ENCODE results near the gene NREP. TPM values are rescaled to one million over a fixed set of nuclear protein-coding genes. Genes with fewer than 3 reads are reported as not detected.
A peak's percentile ranks its signal among the peaks of the same experiment; 100 is the strongest.

NREP gene
- polyA plus RNA-seq, 3 donors: 16.6 to 23.6 (median 17.1) TPM

DNA sequence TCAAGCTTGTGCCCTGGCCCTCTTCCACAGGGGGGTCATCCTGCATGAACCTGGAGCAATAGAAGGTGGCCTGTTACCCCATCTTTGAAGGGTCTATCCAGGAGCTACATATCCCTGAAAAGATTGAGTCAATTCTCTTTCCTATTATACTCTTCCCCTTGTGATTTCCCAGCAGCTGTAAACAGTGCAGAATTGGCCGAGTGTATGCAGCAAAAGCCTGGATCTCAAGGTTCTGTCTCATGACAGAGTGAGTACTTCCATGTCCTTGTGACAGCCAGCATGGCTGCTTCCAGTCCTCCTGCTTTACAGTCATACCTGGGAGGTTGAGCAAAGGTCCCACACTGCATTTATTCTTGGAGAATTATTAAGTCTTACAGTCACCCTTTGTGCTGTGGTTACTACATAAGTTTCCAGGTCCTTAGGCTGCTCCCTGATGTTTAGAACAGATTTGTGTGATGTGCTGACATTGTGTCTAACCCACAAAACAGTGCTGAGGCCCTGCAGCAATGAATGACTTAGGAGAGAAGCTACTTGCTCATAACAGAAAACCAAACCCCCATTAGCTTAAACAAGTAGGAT, 67.5 kb downstream of the NREP start:
- Histone ChIP-seq H3K9me3 (replicated peaks in 1 of 2; ENCODE audit: control insufficient read depth in 1 of 2, insufficient read depth in 1 of 2, low read length in 2 of 2) (no peaks in the 10 kb centered on the region), H3K27ac (ENCODE audit: low read depth in 1 of 2, low read length in 2 of 2) (no peak overlapping the region), H3K4me1 (ENCODE audit: control insufficient read depth in 1 of 2, insufficient read depth in 2 of 2, low read length in 2 of 2) (no peaks in the 10 kb centered on the region), H3K4me3 (replicated peaks in 1 of 3; ENCODE audit: low read depth in 2 of 3, low read length in 3 of 3) (no peak overlapping the region), H3K27me3 (ENCODE audit: control insufficient read depth in 2 of 2, insufficient read depth in 2 of 2, low read length in 2 of 2) (no peaks in the 10 kb centered on the region), H4K20me1 (ENCODE audit: insufficient read depth, low read length) (no peaks in the 10 kb centered on the region), H3K9ac (ENCODE audit: insufficient read depth, low read length, poor library complexity, severe bottlenecking) (no peak overlapping the region), H3K4me2 (replicated peaks; ENCODE audit: extremely low read depth, low read length, poor library complexity, severe bottlenecking) (no peak overlapping the region), H3K79me2 (ENCODE audit: insufficient read depth, low read length) (no peaks in the 10 kb centered on the region), H2AFZ (ENCODE audit: insufficient read depth, low read depth, low read length, poor library complexity, severe bottlenecking) (no peak overlapping the region), H3K36me3 (replicated peaks in 1 of 2; ENCODE audit: control insufficient read depth in 1 of 2, insufficient read depth in 2 of 2, low read length in 2 of 2) (no peaks in the 10 kb centered on the region)
- H3K9me3 Mint-ChIP-seq: peaks cover 0 to 4% (median 0%) of the 10 kb centered on the region in 7 donors
- no peak for DNase-seq
- TF ChIP-seq, protein P1, sequence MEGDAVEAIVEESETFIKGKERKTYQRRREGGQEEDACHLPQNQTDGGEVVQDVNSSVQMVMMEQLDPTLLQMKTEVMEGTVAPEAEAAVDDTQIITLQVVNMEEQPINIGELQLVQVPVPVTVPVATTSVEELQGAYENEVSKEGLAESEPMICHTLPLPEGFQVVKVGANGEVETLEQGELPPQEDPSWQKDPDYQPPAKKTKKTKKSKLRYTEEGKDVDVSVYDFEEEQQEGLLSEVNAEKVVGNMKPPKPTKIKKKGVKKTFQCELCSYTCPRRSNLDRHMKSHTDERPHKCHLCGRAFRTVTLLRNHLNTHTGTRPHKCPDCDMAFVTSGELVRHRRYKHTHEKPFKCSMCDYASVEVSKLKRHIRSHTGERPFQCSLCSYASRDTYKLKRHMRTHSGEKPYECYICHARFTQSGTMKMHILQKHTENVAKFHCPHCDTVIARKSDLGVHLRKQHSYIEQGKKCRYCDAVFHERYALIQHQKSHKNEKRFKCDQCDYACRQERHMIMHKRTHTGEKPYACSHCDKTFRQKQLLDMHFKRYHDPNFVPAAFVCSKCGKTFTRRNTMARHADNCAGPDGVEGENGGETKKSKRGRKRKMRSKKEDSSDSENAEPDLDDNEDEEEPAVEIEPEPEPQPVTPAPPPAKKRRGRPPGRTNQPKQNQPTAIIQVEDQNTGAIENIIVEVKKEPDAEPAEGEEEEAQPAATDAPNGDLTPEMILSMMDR (IDR thresholded peaks at IDR 0.05): no peak
- H3K36me3 Mint-ChIP-seq: no peaks in the 10 kb centered on the region
- H3K4me3 Mint-ChIP-seq: no peak overlapping the region
- H3K27me3 Mint-ChIP-seq (ENCODE audit: low read depth in 3 of 3): no peaks in the 10 kb centered on the region
- H3K27ac Mint-ChIP-seq: peak overlapping the region in 1 of 7 donors; percentile 13
- peaks cover 3% of the 10 kb centered on the region for H3K4me1 Mint-ChIP-seq
- intact Hi-C loops (cut with micrococcal nuclease): no loop called here
- WGBS (ENCODE audit: insufficient coverage): 88% methylated on average over 1 of the region's 1 CpG

DNA sequence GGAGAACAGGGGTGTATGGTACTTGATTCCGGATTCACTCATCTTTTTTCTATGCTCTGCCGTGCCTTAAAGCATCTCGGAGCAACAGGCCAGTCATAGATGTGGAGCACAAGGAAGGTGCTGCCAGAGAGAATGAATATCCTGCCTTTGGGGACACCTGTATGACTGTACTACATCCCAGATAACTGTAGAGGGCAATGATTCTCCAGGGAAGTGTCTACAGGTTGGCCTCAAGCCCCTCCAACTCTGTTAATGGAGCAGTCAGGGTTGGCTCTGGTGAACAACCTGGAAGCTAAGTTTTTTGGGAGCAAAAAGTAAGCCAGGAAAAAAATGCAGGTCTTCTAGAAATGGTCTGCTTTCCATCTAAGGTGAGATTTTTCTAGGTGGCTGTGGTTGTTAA, 71.0 kb downstream of the NREP start:
- intact Hi-C loops (cut with micrococcal nuclease): no loop called here
- H3K4me1 Mint-ChIP-seq: peaks cover 1% of the 10 kb centered on the region

More for the DNA sequence above, 71.0 kb downstream of the NREP start:
- DNase-seq: no peak
- Histone ChIP-seq H3K27me3 (ENCODE audit: control insufficient read depth in 2 of 2, insufficient read depth in 2 of 2, low read length in 2 of 2) (no peaks in the 10 kb centered on the region), H3K4me1 (ENCODE audit: control insufficient read depth in 1 of 2, insufficient read depth in 2 of 2, low read length in 2 of 2) (no peaks in the 10 kb centered on the region), H3K36me3 (replicated peaks in 1 of 2; ENCODE audit: control insufficient read depth in 1 of 2, insufficient read depth in 2 of 2, low read length in 2 of 2) (no peaks in the 10 kb centered on the region), H3K4me2 (replicated peaks; ENCODE audit: extremely low read depth, low read length, poor library complexity, severe bottlenecking) (no peak overlapping the region), H3K9ac (ENCODE audit: insufficient read depth, low read length, poor library complexity, severe bottlenecking) (no peak overlapping the region), H2AFZ (ENCODE audit: insufficient read depth, low read depth, low read length, poor library complexity, severe bottlenecking) (no peak overlapping the region), H4K20me1 (ENCODE audit: insufficient read depth, low read length) (no peaks in the 10 kb centered on the region), H3K79me2 (ENCODE audit: insufficient read depth, low read length) (no peaks in the 10 kb centered on the region), H3K27ac (ENCODE audit: low read depth in 1 of 2, low read length in 2 of 2) (no peak overlapping the region), H3K4me3 (replicated peaks in 1 of 3; ENCODE audit: low read depth in 2 of 3, low read length in 3 of 3) (no peak overlapping the region), H3K9me3 (replicated peaks in 1 of 2; ENCODE audit: control insufficient read depth in 1 of 2, insufficient read depth in 1 of 2, low read length in 2 of 2) (no peaks in the 10 kb centered on the region)
- no peaks in the 10 kb centered on the region for H3K9me3 Mint-ChIP-seq
- H3K36me3 Mint-ChIP-seq: no peaks in the 10 kb centered on the region
- H3K27me3 Mint-ChIP-seq (ENCODE audit: low read depth in 3 of 3): peaks cover 0 to 2% (median 0%) of the 10 kb centered on the region in 3 donors
- H3K27ac Mint-ChIP-seq: no peak overlapping the region
- 100% methylated on average over 2 of the region's 3 CpGs for WGBS (ENCODE audit: insufficient coverage)
- TF ChIP-seq, protein P1 (IDR thresholded peaks at IDR 0.05): no peak
- H3K4me3 Mint-ChIP-seq: no peak overlapping the region

Data from CD14-positive monocyte (primary cell).